Activated CD8-positive, alpha-beta T cell treated with anti-CD3 and anti-CD28 coated beads for 36 hours (primary cell): ENCODE measurements around the gene LRRC37A3. TPM values are rescaled to one million over a fixed set of nuclear protein-coding genes. Genes with fewer than 3 reads are reported as not detected.
"Not testable (repeated sequence)": the region's sequence is repeated elsewhere in the genome, so short reads cannot be mapped to it uniquely, and the experiment has no call there.

Source experiments
- ATAC-seq: fragments of 200-7000 bp; cut with Tn5 transposase; one replicate; pipeline ENCODE4 v1.10.0; 2021; ENCODE audit warnings: mild to moderate bottlenecking, moderate library complexity
- CTCF ChIA-PET: fragments of 350-600 bp; sonication (Branson Sonifier 250); formaldehyde crosslinking; loops from one replicate; lab custom pipeline; 2021; ENCODE audit warnings: antibody characterized with exemption; lab: Charles Lee
- POLR2A ChIA-PET: fragments of 350-600 bp; sonication (Branson Sonifier 250); formaldehyde crosslinking; loops from one replicate; lab custom pipeline; 2021; ENCODE audit warnings: antibody characterized with exemption; lab: Charles Lee
- DNase-seq: peaks from one replicate; pipeline ENCODE4 v3.0.0-alpha.2; 2020
- H3K27ac Mint-ChIP-seq: one replicate; pipeline ENCODE4 v1.8.0; 2021; ENCODE audit warnings: mild to moderate bottlenecking, mixed read lengths
- H3K27me3 Mint-ChIP-seq: one replicate; pipeline ENCODE4 v1.8.0; 2021; ENCODE audit warnings: mixed read lengths
- H3K36me3 Mint-ChIP-seq: one replicate; pipeline ENCODE4 v1.8.0; 2021; ENCODE audit warnings: low read depth, mixed read lengths
- H3K4me1 Mint-ChIP-seq: one replicate; pipeline ENCODE4 v1.8.0; 2021; ENCODE audit warnings: low read depth, mixed read lengths
- H3K4me3 Mint-ChIP-seq: one replicate; pipeline ENCODE4 v1.8.0; 2021; ENCODE audit warnings: mild to moderate bottlenecking, moderate library complexity, mixed read lengths
- H3K9me3 Mint-ChIP-seq: one replicate; pipeline ENCODE4 v1.8.0; 2021; ENCODE audit warnings: mixed read lengths
- intact Hi-C: fragments of 100-400 bp; cut with micrococcal nuclease; formaldehyde crosslinking; loops from one replicate; pipeline ENCODE4 v1.10.0; 2022
- total RNA-seq, 2 experiments: library from RNA; stranded (reverse); gene quantifications; one replicate each; pipeline ENCODE4 v1.2.3, GENCODE V29; 2021
- TF ChIP-seq, protein P1 (sequence below): fragments of 200-600 bp; IDR thresholded peaks from one replicate; pipeline ENCODE4 v1.8.0; 2022; ENCODE audit warnings: antibody characterized with exemption, mild to moderate bottlenecking

LRRC37A3 gene
- total RNA-seq = 1 to 10 TPM; 4.3 to 4.8 TPM

DNA sequence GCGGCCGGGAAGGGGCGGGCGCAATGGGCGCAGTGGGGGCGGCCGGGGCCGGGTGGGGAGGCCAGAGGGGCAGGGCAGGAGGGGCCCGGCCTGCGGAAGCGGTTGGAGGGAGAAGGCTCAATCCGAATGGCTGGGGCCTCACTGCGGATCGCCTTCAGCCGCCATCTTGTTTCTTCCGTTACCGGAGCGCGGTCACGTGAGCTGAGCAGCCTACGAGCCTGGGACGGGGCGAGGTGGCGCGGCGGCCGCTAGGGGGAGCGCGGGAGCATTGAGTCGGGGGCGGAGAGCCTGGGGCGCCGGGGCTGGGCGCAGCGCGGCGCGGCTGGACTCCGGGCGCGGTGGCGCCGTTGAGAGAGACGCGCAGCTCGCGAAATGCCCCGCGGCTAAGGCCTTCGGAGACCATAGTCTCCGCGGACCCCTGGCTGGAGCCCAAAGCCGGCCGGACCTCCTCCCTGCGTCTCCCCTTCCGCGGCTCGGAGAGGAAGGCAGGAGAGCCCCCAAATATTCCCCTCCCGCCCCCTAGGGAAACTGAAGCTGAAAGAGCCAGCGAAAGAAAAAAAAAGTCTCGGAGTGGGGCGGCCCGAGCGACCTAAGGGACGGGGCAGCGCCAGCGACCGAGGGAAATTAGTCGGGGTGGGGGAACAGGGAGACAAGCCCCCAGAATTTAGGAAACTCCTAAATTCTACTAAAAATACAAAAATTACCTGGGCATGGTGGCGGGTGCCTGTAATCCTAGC is at the start of gene LRRC37A3:
LRRC37A3 (minus strand) TSS at position 190 of the 737 bp plus-strand sequence. CDS start 22,221 bp downstream, outside the sequence.
- peak; percentile 97 for ATAC-seq
- H3K27me3 Mint-ChIP-seq, H3K36me3 Mint-ChIP-seq, H3K4me1 Mint-ChIP-seq, H3K9me3 Mint-ChIP-seq, intact Hi-C loops: not testable (repeated sequence)
- DNase-seq = peak; percentile 98
- Mint-ChIP-seq H3K27ac (peak within 1 kb of the TSS; percentile 87), H3K4me3 (peak within 1 kb of the TSS; percentile 75)
- TF ChIP-seq, protein P1, sequence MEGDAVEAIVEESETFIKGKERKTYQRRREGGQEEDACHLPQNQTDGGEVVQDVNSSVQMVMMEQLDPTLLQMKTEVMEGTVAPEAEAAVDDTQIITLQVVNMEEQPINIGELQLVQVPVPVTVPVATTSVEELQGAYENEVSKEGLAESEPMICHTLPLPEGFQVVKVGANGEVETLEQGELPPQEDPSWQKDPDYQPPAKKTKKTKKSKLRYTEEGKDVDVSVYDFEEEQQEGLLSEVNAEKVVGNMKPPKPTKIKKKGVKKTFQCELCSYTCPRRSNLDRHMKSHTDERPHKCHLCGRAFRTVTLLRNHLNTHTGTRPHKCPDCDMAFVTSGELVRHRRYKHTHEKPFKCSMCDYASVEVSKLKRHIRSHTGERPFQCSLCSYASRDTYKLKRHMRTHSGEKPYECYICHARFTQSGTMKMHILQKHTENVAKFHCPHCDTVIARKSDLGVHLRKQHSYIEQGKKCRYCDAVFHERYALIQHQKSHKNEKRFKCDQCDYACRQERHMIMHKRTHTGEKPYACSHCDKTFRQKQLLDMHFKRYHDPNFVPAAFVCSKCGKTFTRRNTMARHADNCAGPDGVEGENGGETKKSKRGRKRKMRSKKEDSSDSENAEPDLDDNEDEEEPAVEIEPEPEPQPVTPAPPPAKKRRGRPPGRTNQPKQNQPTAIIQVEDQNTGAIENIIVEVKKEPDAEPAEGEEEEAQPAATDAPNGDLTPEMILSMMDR = peak; percentile 90
- ChIA-PET POLR2A (interaction anchor here (0.8 to 0.9 kb wide), 3 partner anchors 100 to 414 kb away, joined by 3 read pairs; no protein-coding TSS in a partner anchor), CTCF (interaction anchor here (0.6 to 2.1 kb wide), 14 partner anchors 10 to 414 kb away, joined by 3 to 16 read pairs (median 4); partner anchors contain the start of genes GNA13 and RGS9)

DNA sequence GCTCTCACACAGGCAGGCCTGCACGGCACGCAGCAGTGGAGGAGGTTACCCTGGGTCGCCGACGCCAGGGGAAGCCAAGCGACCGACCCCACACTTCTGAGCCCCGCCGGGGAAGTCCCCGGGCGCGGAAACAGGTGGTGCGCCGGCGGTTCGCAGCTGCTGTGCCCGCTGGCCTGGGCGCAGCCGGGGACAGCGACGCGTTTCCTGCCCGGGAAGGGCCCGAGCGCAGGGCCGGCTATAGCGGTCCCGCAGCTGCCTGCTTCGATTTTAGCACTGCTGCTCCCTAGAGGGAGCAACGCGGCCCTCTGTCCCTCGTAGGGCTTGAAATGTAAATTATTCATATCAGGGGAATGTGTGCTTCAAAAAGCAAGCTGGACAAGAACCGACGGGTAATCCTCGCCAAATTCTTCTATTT is 46.6 kb upstream of the LRRC37A3 start:
- ATAC-seq (peak; percentile 89), DNase-seq (peak; percentile 88)
- peaks cover 61% of the 10 kb centered on the region for H3K4me1 Mint-ChIP-seq
- intact Hi-C loops = loop anchor here (5.0 to 10.0 kb wide), 2 partner anchors 71 to 229 kb away; no protein-coding TSS in a partner anchor
- not testable (repeated sequence) for H3K27me3 Mint-ChIP-seq, H3K9me3 Mint-ChIP-seq, H3K36me3 Mint-ChIP-seq
- peak overlapping the region; percentile 71 for H3K27ac Mint-ChIP-seq
- ChIA-PET CTCF (interaction anchor here (0.7 to 3.4 kb wide), 2 partner anchors 9 to 135 kb away, joined by 3 to 13 read pairs; no protein-coding TSS in a partner anchor), POLR2A (interaction anchor here (1.1 kb wide), 1 partner anchor 157 kb away, joined by 4 read pairs; no protein-coding TSS in a partner anchor)
- TF ChIP-seq, protein P1 = peak; percentile 12
- peak overlapping the region; percentile 64 for H3K4me3 Mint-ChIP-seq

DNA sequence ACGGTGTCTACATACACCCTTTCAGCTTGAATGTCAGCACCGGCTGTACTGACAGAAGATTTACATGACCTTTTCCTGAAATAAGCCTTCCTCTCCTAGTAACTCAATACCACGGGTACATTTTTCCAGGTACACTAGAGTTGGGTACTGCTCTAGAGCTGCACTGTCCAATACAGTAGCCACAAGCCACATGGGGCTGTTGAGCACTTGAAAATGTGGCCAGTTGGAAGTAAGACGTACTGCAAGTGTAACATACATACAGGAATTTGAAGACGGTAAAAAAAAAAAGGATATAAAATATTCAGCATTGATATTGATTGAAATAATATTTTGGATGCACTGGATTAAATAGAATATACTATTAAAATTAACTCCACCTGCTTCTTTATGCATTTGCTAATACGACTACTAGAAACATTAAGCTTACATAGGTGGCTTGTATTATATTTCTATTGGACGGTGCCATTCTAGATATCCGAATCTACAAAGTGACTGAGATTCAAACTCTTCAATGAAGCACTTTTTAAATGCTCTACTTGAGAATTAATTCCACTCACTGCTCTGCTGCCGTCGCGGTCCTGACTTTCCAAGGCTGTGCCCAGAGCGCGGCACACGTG is 46.1 kb upstream of the LRRC37A3 start:
- Mint-ChIP-seq H3K27ac (peak overlapping the region; percentile 87), H3K4me1 (peaks cover 57% of the 10 kb centered on the region), H3K4me3 (peak overlapping the region; percentile 64)
- not testable (repeated sequence) for H3K9me3 Mint-ChIP-seq, DNase-seq, ATAC-seq, H3K27me3 Mint-ChIP-seq, H3K36me3 Mint-ChIP-seq
- POLR2A ChIA-PET = interaction anchor here (1.1 kb wide), 1 partner anchor 157 kb away, joined by 4 read pairs; no protein-coding TSS in a partner anchor
- CTCF ChIA-PET = interaction anchor here (0.7 to 3.4 kb wide), 2 partner anchors 9 to 135 kb away, joined by 3 to 13 read pairs; no protein-coding TSS in a partner anchor
- intact Hi-C loops = loop anchor here (5.0 to 10.0 kb wide), 2 partner anchors 72 to 229 kb away; no protein-coding TSS in a partner anchor

DNA sequence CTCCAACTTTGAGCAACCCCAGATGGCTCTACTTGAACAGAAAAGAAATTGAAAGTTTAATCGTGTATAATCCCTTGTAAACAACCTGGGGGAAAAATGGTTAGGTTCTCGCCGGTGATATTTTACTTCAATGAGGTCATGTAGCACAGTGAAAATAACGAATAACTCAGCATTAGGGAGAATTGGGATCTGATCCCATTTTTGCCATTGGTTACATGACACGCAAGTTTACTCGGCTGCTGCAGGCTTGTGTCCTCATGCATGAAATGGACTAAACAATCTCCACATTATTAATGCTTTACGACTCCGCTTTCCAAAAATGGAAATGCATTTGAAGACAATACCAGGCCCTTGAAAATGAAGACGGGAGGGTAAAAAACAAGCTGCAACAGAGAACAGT is 45.5 kb upstream of the LRRC37A3 start:
- no peak for DNase-seq
- Mint-ChIP-seq H3K4me1 (peaks cover 55% of the 10 kb centered on the region), H3K4me3 (peak overlapping the region; percentile 64), H3K27ac (peak overlapping the region; percentile 87), H3K36me3 (no peaks in the 10 kb centered on the region), H3K27me3 (no peaks in the 10 kb centered on the region), H3K9me3 (no peaks in the 10 kb centered on the region)
- intact Hi-C loops = loop anchor here (5.0 to 10.0 kb wide), 2 partner anchors 73 to 230 kb away; no protein-coding TSS in a partner anchor
- POLR2A ChIA-PET = interaction anchor here (1.1 kb wide), 1 partner anchor 158 kb away, joined by 4 read pairs; no protein-coding TSS in a partner anchor
- TF ChIP-seq, protein P1 = no peak
- no peak for ATAC-seq
- CTCF ChIA-PET = interaction anchor here (1.8 to 3.4 kb wide), 2 partner anchors 136 to 172 kb away, joined by 6 to 13 read pairs; partner anchors contain the start of gene RGS9

DNA sequence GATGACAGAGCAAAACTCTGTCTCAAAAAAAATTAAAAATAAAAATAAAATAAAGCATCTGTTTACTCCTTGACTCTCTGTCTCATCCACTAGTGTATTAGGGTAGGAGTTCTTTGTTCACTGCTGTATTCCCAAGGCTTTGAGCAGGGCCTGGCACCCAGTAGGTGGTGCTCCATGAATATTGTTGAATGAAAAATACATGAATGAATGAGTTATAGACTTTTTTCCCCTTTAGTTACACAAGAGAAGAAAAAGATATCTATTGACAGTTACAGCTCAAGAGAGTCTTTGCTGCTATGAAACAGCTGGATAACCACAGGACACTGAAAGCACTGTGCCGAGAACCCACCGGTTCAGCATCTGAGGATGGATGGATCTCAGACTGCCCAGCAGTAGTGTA is 44.5 kb upstream of the LRRC37A3 start:
- DNase-seq, H3K27ac Mint-ChIP-seq, H3K4me3 Mint-ChIP-seq, H3K9me3 Mint-ChIP-seq, H3K27me3 Mint-ChIP-seq, ATAC-seq, H3K36me3 Mint-ChIP-seq: not testable (repeated sequence)
- intact Hi-C loops = loop anchor here (10.0 kb wide), 1 partner anchor 231 kb away; no protein-coding TSS in a partner anchor
- POLR2A ChIA-PET = interaction anchor here (1.8 kb wide), 1 partner anchor 10 kb away, joined by 5 read pairs; no protein-coding TSS in a partner anchor
- peaks cover 51% of the 10 kb centered on the region for H3K4me1 Mint-ChIP-seq
- CTCF ChIA-PET = interaction anchor here (1.8 to 3.4 kb wide), 2 partner anchors 137 to 173 kb away, joined by 6 to 13 read pairs; partner anchors contain the start of gene RGS9
